Astrocyte of the cerebellum (primary cell): ENCODE data around the gene NUSAP1.
"Not testable (repeated sequence)": the region's sequence is repeated elsewhere in the genome, so short reads cannot be mapped to it uniquely, and the experiment has no call there.

Experiments
- DNase-seq: peaks from one replicate; pipeline ENCODE4 v3.0.0-alpha.2; 2011; ENCODE audit warnings: low read depth
- H3K4me3 ChIP-seq: 2 replicates; pipeline ENCODE4 v1.5.1; 2011; ENCODE audit warnings: mild to moderate bottlenecking, low read depth, low read length, moderate library complexity
- CTCF ChIP-seq: IDR thresholded peaks from 2 replicates; pipeline ENCODE4 v1.5.1; 2012; ENCODE audit warnings: low read length, low read depth, moderate library complexity, mild to moderate bottlenecking; ENCODE audit errors: missing control alignments
- in situ Hi-C: cut with HindIII; loops from 2 replicates; pipeline ENCODE4 v1.10.0; 2017; ENCODE audit warnings: low sequenced_read_pairs

Gene NUSAP1

DNA sequence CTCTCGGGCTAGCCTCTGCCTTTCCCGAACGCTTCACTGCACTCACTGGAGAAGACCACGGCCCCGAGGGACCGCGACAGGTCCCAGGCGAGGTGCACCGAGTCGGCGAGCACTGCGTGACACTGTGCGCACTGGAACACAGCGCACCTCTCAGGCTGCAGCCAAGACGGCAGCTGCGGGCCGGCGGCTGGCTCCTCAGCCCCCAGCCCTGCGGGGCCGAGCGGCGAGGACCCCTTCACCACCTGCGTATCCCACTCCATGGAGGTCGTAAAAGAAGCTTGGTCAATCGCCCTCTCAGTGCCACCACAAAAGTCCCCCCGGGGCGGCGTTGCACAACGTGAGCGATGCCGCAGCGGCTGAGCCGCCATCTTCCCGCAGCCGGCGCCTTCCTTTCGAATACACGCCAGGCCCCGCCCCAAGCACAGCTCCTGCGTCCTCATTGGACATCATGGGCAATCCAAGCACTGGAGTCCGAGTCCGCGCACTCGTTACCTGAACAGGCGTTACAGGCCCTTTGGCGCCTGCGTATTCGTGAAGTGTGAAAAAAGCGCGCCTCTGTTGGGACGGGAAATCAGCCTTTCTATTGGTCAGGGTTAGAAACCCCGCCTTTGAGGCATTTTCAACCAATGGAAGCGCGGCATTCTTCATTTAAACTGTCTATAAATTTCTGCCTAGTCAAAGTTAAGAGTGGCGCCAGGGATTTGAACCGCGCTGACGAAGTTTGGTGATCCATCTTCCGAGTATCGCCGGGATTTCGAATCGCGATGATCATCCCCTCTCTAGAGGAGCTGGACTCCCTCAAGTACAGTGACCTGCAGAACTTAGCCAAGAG is at the start of gene NUSAP1, which contains the start of gene OIP5:
NUSAP1 (plus strand) TSS at position 688 of the 832 bp plus-strand sequence; CDS start at position 765, 77 bp downstream.
OIP5 (minus strand) TSS at position 398 of the 832 bp plus-strand sequence; CDS start at position 368, 30 bp downstream.
- DNase-seq: peak; percentile 100
- in situ Hi-C loops: no loop called here
- no peak for TF ChIP-seq CTCF
- H3K4me3 ChIP-seq: peak within 1 kb of the TSS; percentile 98

DNA sequence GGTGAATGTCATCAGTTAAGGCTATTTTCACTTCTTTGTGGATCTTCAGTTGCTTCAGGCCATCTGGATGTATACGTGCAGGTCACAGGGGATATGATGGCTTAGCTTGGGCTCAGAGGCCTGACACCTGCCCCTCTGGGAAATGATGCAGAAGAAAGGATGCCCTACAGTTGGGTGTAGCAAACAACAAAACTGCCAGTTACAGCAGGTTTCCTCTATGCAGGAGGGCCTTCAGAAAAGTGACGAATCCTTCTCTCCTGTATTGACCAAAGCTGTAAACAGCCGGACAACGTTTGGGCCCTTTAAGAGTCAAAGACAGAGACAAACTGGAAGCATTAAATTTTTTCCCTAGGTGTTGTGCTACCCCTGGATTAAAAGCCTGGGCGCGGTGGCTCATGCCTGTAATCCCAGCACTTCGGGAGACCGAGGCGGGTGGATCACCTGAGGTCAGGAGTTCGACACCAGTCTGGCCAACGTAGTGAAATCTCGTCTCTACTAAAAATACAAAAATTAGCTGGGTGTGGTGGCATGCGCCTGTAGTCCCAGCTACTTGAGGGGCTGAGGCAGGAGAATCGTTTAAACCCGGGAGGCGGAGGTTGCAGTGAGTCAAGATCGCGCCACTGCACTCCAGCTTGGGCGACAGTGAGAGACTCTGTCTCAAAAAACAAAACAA is 49.6 kb upstream of the NUSAP1 start:
- in situ Hi-C loops, DNase-seq: not testable (repeated sequence)
- peak overlapping the region; percentile 97 for H3K4me3 ChIP-seq

DNA sequence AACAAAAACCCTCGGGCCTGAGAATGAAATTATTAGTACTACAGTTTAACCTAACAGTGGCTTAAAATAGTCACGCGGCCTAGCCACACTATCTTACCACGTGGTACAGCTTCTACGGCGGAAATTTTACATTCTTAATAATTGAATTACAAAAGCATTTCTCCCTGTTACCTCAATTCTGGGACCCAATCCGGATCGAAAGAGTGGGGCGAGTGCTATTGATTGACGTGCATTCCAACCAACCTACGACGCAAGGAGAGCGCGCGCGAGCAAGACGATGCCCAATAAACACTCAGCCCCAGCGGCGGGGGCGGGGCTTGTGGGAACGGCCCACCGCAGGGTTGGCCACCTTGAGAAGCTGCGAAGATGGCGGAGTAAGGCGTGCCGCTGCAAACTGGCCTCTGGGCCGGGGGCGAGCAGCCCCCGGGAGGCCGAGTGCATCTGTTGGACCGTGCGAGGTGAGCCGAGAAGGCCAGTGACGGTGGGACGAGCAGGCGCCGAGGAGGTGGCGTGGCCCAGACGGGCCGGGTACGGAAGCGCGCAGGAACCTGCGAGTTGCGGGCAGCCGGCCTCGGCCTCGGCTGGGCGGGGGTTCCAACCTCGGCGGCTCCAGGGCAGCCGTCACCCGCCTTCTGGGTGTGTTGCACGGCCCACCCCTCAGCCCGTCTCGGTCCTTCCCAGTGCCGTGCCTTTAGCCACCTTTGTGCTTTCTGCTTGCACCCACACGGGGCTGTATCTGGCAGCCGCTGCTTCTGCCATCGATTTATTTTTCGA is 48.8 kb upstream of the NUSAP1 start:
- peak overlapping the region; percentile 97 for H3K4me3 ChIP-seq
- TF ChIP-seq CTCF: no peak
- in situ Hi-C loops: no loop called here

GRCh38 chr15:41284427-41285177 is 48.1 kb upstream of the NUSAP1 start:
- in situ Hi-C loops: no loop called here
- H3K4me3 ChIP-seq: peak overlapping the region; percentile 97
- DNase-seq: no peak
- no peak for TF ChIP-seq CTCF

More for the DNA sequence above, 48.8 kb upstream of the NUSAP1 start:
- peak; percentile 99 for DNase-seq

GRCh38 chr15:41285285-41285684 is 47.4 kb upstream of the NUSAP1 start:
- TF ChIP-seq CTCF: no peak
- no peak for DNase-seq

GRCh38 chr15:41286665-41287333 is 45.9 kb upstream of the NUSAP1 start:
- no peak overlapping the region for H3K4me3 ChIP-seq
- in situ Hi-C loops: no loop called here
- TF ChIP-seq CTCF: no peak
- no peak for DNase-seq

More at GRCh38 chr15:41285285-41285684, 47.4 kb upstream of the NUSAP1 start:
- in situ Hi-C loops: no loop called here
- peak overlapping the region; percentile 97 for H3K4me3 ChIP-seq
